ENCODE measurements around the gene SFTPA1. TPM values are rescaled to one million over a fixed set of nuclear protein-coding genes. Genes with fewer than 3 reads are reported as not detected.
A peak's percentile ranks its signal among the peaks of the same experiment; 100 is the strongest.
"Not testable (repeated sequence)": the region's sequence is repeated elsewhere in the genome, so short reads cannot be mapped to it uniquely, and the experiment has no call there.

SFTPA1 gene
- total and polyA plus RNA-seq, 9 of the 15 experiments (the other 6 are each of a cell fraction or from before 2014, with no cell fraction given), result 0.04 to 3.5 (median 0.08) TPM; not detected in 5

- H3K9me1 ChIP-seq (ENCODE audit: control insufficient read depth, insufficient read depth, low read length); intact Hi-C loops (cut with micrococcal nuclease); H3K9me3 ChIP-seq (replicated peaks; ENCODE audit: control insufficient read depth, insufficient read depth, low read depth, low read length); H3K27ac ChIP-seq (ENCODE audit: extremely low read depth, low read depth, low read length); DNase-seq (ENCODE audit: extremely low read depth in 1 of 4, low spot score in 3 of 4); H3K4me2 ChIP-seq (ENCODE audit: insufficient read depth, low read length); POLR2A ChIA-PET; BruUV-seq (replicated peaks); H4K20me1 ChIP-seq (replicated peaks; ENCODE audit: control insufficient read depth, insufficient read depth, low read length); ATAC-seq; H3K4me1 ChIP-seq (replicated peaks in 1 of 2; ENCODE audit: control insufficient read depth in 2 of 2, insufficient read depth in 2 of 2, low read length in 2 of 2); H3K36me3 ChIP-seq (ENCODE audit: control insufficient read depth, insufficient read depth, low read length); H2AFZ ChIP-seq (ENCODE audit: low read depth, low read length); H3K4me3 ChIP-seq; in situ Hi-C loops (cut with MboI); H3K79me2 ChIP-seq (ENCODE audit: control insufficient read depth, insufficient read depth, low read length); CTCF ChIA-PET (ENCODE audit: low intra/inter-chr PET ratio); H3K9ac ChIP-seq (ENCODE audit: insufficient read depth in 1 of 2, low read depth in 2 of 2, low read length in 2 of 2): not testable (repeated sequence)
- peaks cover 0 to 22% of the 10 kb centered on the region in 2 experiments; a peak in 3 of 5 replicates for H3K27me3 ChIP-seq (ENCODE audit: control insufficient read depth in 2 of 2, insufficient read depth in 2 of 2, low read length in 2 of 2)
- peak; percentile 51 for FAIRE-seq
- WGBS (ENCODE audit: insufficient coverage, low coverage, missing lambda C conversion rate), result 0% methylated on average over 3 of the region's 6 CpGs
These were observed 27.8 kb upstream of the SFTPA1 start for GRCh38 chr10:79582954-79583353.

DNA sequence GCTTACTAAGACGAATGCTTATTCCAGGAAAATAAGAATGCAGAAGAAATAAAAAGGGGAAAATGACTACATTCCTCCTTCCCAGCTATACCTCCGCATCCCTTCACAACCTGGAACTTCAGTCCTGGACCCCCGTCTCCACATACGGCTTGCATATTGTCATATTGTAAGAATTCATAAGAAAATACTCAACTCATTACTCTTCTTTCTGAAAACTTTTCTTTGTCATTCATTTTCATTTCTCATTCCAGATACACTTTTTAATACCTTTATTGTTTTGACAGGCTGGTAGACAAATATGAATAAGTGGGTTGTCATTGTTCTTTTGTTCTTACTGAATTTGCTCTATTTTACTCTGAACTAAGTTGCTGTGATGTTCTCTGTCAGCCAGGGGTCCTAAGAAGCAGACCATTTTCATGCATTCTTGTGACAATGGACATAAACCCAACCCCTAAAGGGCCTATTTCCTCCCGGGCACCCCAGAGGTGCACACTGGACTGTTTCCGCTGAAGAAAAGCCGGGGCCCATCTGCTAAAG lies 27.2 kb upstream of the SFTPA1 start:
- TF ChIP-seq BCL6 (CRISPR knock-in tag; IDR thresholded peaks at IDR 0.05), result no peak
- no peak for TF ChIP-seq TAF7 (tag; IDR thresholded peaks at IDR 0.05)
- no peak for TF ChIP-seq MEIS2 (IDR thresholded peaks at IDR 0.05; ENCODE audit: partially characterized antibody)
- no peak for TF ChIP-seq MYC (IDR thresholded peaks at IDR 0.05; ENCODE audit: low read depth, low read length)
- TF ChIP-seq MYC (CRISPR knock-in tag; IDR thresholded peaks at IDR 0.05; ENCODE audit: borderline replicate concordance, low read depth), result no peak
- TF ChIP-seq NUFIP1 (IDR thresholded peaks at IDR 0.05; ENCODE audit: partially characterized antibody), result no peak
- TF ChIP-seq HIVEP1 (CRISPR knock-in tag; IDR thresholded peaks at IDR 0.05), result no peak
- no peak for TF ChIP-seq ZKSCAN3 (CRISPR knock-in tag; IDR thresholded peaks at IDR 0.05)
- TF ChIP-seq AFF1 (IDR thresholded peaks at IDR 0.05; ENCODE audit: low read depth in 1 of 2, partially characterized antibody in 2 of 2), result no peak
- no peak for TF ChIP-seq ZBTB26 (CRISPR knock-in tag; IDR thresholded peaks at IDR 0.05)
- no peak for TF ChIP-seq IFI16 (CRISPR knock-in tag; IDR thresholded peaks at IDR 0.05)
- no peaks in the 10 kb centered on the region for H3K4me1 ChIP-seq (replicated peaks in 1 of 2; ENCODE audit: control insufficient read depth in 2 of 2, insufficient read depth in 2 of 2, low read length in 2 of 2)
- no peaks in the 10 kb centered on the region for H3K79me2 ChIP-seq (ENCODE audit: control insufficient read depth, insufficient read depth, low read length)
- ChIA-PET POLR2A (no interaction called here), CTCF (ENCODE audit: low intra/inter-chr PET ratio) (no interaction called here)
- no peaks in the 10 kb centered on the region for H3K36me3 ChIP-seq (ENCODE audit: control insufficient read depth, insufficient read depth, low read length)
- H3K9me1 ChIP-seq (ENCODE audit: control insufficient read depth, insufficient read depth, low read length), result no peaks in the 10 kb centered on the region
- DNase-seq (ENCODE audit: extremely low read depth in 1 of 4, low spot score in 3 of 4) (no peak), FAIRE-seq (no peak), ATAC-seq (no peak)
- no peak overlapping the region for H3K9ac ChIP-seq (ENCODE audit: insufficient read depth in 1 of 2, low read depth in 2 of 2, low read length in 2 of 2)
- no TSS peak for BruUV-seq (replicated peaks)
- no peaks in the 10 kb centered on the region for H4K20me1 ChIP-seq (replicated peaks; ENCODE audit: control insufficient read depth, insufficient read depth, low read length)
- WGBS (ENCODE audit: insufficient coverage, low coverage, missing lambda C conversion rate), result 7% methylated on average over 7 of the region's 7 CpGs
- peaks cover 0 to 22% of the 10 kb centered on the region in 2 experiments; a peak in 3 of 5 replicates for H3K27me3 ChIP-seq (ENCODE audit: control insufficient read depth in 2 of 2, insufficient read depth in 2 of 2, low read length in 2 of 2)
- intact Hi-C loops (cut with micrococcal nuclease), result no loop called here
- no peak overlapping the region for H3K4me3 ChIP-seq
- H2AFZ ChIP-seq (ENCODE audit: low read depth, low read length), result no peak overlapping the region
- in situ Hi-C loops (cut with MboI), result no loop called here
- H3K9me3 ChIP-seq (replicated peaks; ENCODE audit: control insufficient read depth, insufficient read depth, low read depth, low read length), result no peaks in the 10 kb centered on the region
- H3K27ac ChIP-seq (ENCODE audit: extremely low read depth, low read depth, low read length), result no peak overlapping the region
- H3K4me2 ChIP-seq (ENCODE audit: insufficient read depth, low read length), result no peak overlapping the region

Measured in K562 (cell line).